IPS DF 6.9 (cell line): ENCODE results near the gene TRNAU1AP.
"Not testable (repeated sequence)": the region's sequence is repeated elsewhere in the genome, so short reads cannot be mapped to it uniquely, and the experiment has no call there.

ENCODE experiments used
- DNase-seq: peaks from one replicate; pipeline ENCODE4 v3.0.0-alpha.2; 2013; ENCODE audit warnings: low read depth, low spot score
- H3K27ac ChIP-seq: one replicate; pipeline ENCODE4 v1.5.1; 2013; ENCODE audit warnings: low read length, control low read depth
- H3K27me3 ChIP-seq: 2 replicates; pipeline ENCODE4 v1.6.1; 2013; ENCODE audit warnings: mild to moderate bottlenecking, low read length; ENCODE audit not compliant: control insufficient read depth, insufficient read depth
- H3K36me3 ChIP-seq: 2 replicates; pipeline ENCODE4 v1.6.1; 2013; ENCODE audit warnings: low read length; ENCODE audit not compliant: control insufficient read depth, insufficient read depth
- H3K4me1 ChIP-seq: 2 replicates; pipeline ENCODE4 v1.6.1; 2013; ENCODE audit warnings: low read length; ENCODE audit not compliant: control insufficient read depth, insufficient read depth
- H3K4me3 ChIP-seq: 2 replicates; pipeline ENCODE4 v1.5.1; 2013; ENCODE audit warnings: mild to moderate bottlenecking, low read length
- H3K9me3 ChIP-seq: 2 replicates; pipeline ENCODE4 v1.6.1; 2013; ENCODE audit warnings: low read length, inconsistent platforms; ENCODE audit not compliant: control insufficient read depth, insufficient read depth
- WGBS: extraction: QIAGEN DNeasy Blood & Tissue Kit; methylation state at CpG from one replicate; pipeline ENCODE4 v1.1.7; 2013; ENCODE audit warnings: mixed read lengths, missing lambda C conversion rate; ENCODE audit not compliant: insufficient read length, insufficient coverage; 5-methylcytosine and 5-hydroxymethylcytosine counted together

Gene TRNAU1AP

GRCh38 chr1:28541414-28542015, 11.4 kb upstream of the TRNAU1AP start:
- WGBS: no CpG with 5 or more reads among the region's 8 CpGs
- DNase-seq, H3K4me3 ChIP-seq, H3K9me3 ChIP-seq, H3K27ac ChIP-seq, H3K4me1 ChIP-seq, H3K27me3 ChIP-seq: not testable (repeated sequence)
- peaks cover 13% of the 10 kb centered on the region for H3K36me3 ChIP-seq

- DNase-seq: no peak
- Histone ChIP-seq H3K9me3 (no peaks in the 10 kb centered on the region), H3K27ac (no peak overlapping the region), H3K4me3 (no peak overlapping the region), H3K27me3 (no peaks in the 10 kb centered on the region), H3K36me3 (no peaks in the 10 kb centered on the region), H3K4me1 (no peaks in the 10 kb centered on the region)
- WGBS: no CpG with 5 or more reads among the region's 4 CpGs
Measured at GRCh38 chr1:28545246-28545628, 7.6 kb upstream of the TRNAU1AP start.

GRCh38 chr1:28548318-28548717, 4.6 kb upstream of the TRNAU1AP start:
- Histone ChIP-seq H3K27me3 (no peaks in the 10 kb centered on the region), H3K36me3 (no peaks in the 10 kb centered on the region), H3K4me1 (no peaks in the 10 kb centered on the region), H3K27ac (no peak overlapping the region), H3K9me3 (no peaks in the 10 kb centered on the region), H3K4me3 (no peak overlapping the region)
- no CpG with 5 or more reads among the region's 3 CpGs for WGBS
- no peak for DNase-seq

- Histone ChIP-seq H3K4me1 (no peaks in the 10 kb centered on the region; the same call in 1 of the 2 replicates), H3K36me3 (no peaks in the 10 kb centered on the region), H3K27ac (no peak overlapping the region), H3K9me3 (no peaks in the 10 kb centered on the region), H3K4me3 (no peak overlapping the region), H3K27me3 (no peaks in the 10 kb centered on the region)
- DNase-seq: no peak
- no CpG with 5 or more reads among the region's 6 CpGs for WGBS
Measured at GRCh38 chr1:28551381-28551780, 1.5 kb upstream of the TRNAU1AP start.

GRCh38 chr1:28560886-28561285, 8.0 kb downstream of the TRNAU1AP start:
- Histone ChIP-seq H3K27me3 (no peaks in the 10 kb centered on the region), H3K36me3 (peaks cover 18% of the 10 kb centered on the region; the same call in 1 of the 2 replicates), H3K4me1 (no peaks in the 10 kb centered on the region), H3K4me3 (no peak overlapping the region), H3K9me3 (no peaks in the 10 kb centered on the region), H3K27ac (no peak overlapping the region)
- no peak for DNase-seq
- no CpG with 5 or more reads among the region's 3 CpGs for WGBS

- no peak for DNase-seq
- Histone ChIP-seq H3K4me3 (no peak overlapping the region), H3K27me3 (no peaks in the 10 kb centered on the region), H3K36me3 (peaks cover 23% of the 10 kb centered on the region; the same call in 1 of the 2 replicates), H3K27ac (no peak overlapping the region), H3K9me3 (no peaks in the 10 kb centered on the region), H3K4me1 (no peaks in the 10 kb centered on the region)
Measured at GRCh38 chr1:28564310-28564709, 11.4 kb downstream of the TRNAU1AP start.

GRCh38 chr1:28565040-28565439, 12.2 kb downstream of the TRNAU1AP start:
- DNase-seq: no peak
- peaks cover 21% of the 10 kb centered on the region; the same call in 1 of the 2 replicates for H3K36me3 ChIP-seq
- H3K4me3 ChIP-seq: no peak overlapping the region
- no peaks in the 10 kb centered on the region for H3K27me3 ChIP-seq
- no peak overlapping the region for H3K27ac ChIP-seq
- H3K9me3 ChIP-seq: no peaks in the 10 kb centered on the region
- no CpG with 5 or more reads among the region's 7 CpGs for WGBS
- no peaks in the 10 kb centered on the region for H3K4me1 ChIP-seq

- WGBS: no CpG with 5 or more reads among the region's 6 CpGs
- peaks cover 16% of the 10 kb centered on the region; the same call in 1 of the 2 replicates for H3K36me3 ChIP-seq
- no peaks in the 10 kb centered on the region for H3K27me3 ChIP-seq
- H3K4me1 ChIP-seq: no peaks in the 10 kb centered on the region
- H3K9me3 ChIP-seq: no peaks in the 10 kb centered on the region
- DNase-seq: no peak
- no peak overlapping the region for H3K27ac ChIP-seq
- no peak overlapping the region for H3K4me3 ChIP-seq
Measured at GRCh38 chr1:28565726-28566125, 12.8 kb downstream of the TRNAU1AP start.

GRCh38 chr1:28566931-28567330, 14.0 kb downstream of the TRNAU1AP start:
- H3K9me3 ChIP-seq: no peaks in the 10 kb centered on the region
- H3K4me3 ChIP-seq: no peak overlapping the region
- DNase-seq: no peak
- H3K27me3 ChIP-seq: no peaks in the 10 kb centered on the region
- no peaks in the 10 kb centered on the region for H3K4me1 ChIP-seq
- WGBS: no CpG with 5 or more reads among the region's 2 CpGs
- peaks cover 16% of the 10 kb centered on the region; the same call in 1 of the 2 replicates for H3K36me3 ChIP-seq
- no peak overlapping the region for H3K27ac ChIP-seq

GRCh38 chr1:28571911-28572310, 19.0 kb downstream of the TRNAU1AP start:
- DNase-seq: no peak
- Histone ChIP-seq H3K27me3 (no peaks in the 10 kb centered on the region), H3K9me3 (no peaks in the 10 kb centered on the region), H3K4me3 (no peak overlapping the region), H3K4me1 (no peaks in the 10 kb centered on the region), H3K27ac (no peak overlapping the region), H3K36me3 (peaks cover 6% of the 10 kb centered on the region; the same call in 1 of the 2 replicates)
- WGBS: no CpG with 5 or more reads among the region's 4 CpGs

- not testable (repeated sequence) for H3K27me3 ChIP-seq, H3K4me3 ChIP-seq, H3K36me3 ChIP-seq, H3K4me1 ChIP-seq, DNase-seq, H3K9me3 ChIP-seq, H3K27ac ChIP-seq
- WGBS: no CpG with 5 or more reads among the region's 12 CpGs
Measured at GRCh38 chr1:28572891-28573290, 20.0 kb downstream of the TRNAU1AP start.
